ENCODE measurements around the gene CLEC4F. TPM values are rescaled to one million over a fixed set of nuclear protein-coding genes. Genes with fewer than 3 reads are reported as not detected.

The CLEC4F gene
- total and polyA plus RNA-seq, 10 donors, result 0.64 to 4.8 (median 2.6) TPM; not detected in 1

- intact Hi-C loops (cut with DNase I; ENCODE audit: low total_unique reads), result no loop called here
Observed at GRCh38 chr2:70854411-70854810, 34.0 kb upstream of the CLEC4F start.

DNA sequence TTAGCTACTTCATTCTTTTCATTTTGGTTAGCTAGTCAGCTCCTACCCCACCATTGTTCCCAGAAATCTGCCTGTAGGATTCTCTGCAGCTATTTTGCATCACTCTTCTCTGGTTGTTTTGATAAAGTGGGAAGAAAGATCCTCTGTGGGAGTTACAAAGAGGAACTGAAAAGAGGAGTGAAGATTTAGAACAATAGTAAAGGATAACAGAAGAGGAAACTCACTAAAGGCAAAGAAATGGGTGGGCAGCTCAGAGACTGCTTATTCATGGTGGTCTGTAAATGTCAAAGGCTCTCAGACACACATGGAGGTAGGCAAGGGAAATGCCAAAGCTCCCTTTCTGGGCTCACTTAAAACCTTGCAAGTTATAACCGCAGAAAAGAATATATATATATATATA lies 32.4 kb upstream of the CLEC4F start:
- no peak for DNase-seq
- intact Hi-C loops (cut with DNase I; ENCODE audit: low total_unique reads), result no loop called here
- peaks cover 0 to 18% (median 0%) of the 10 kb centered on the region in 6 donors for H3K4me1 ChIP-seq
- H3K4me3 ChIP-seq, result no peak overlapping the region
- 73 to 88% (median 81%) methylated on average over 1 of the region's 1 CpG for WGBS, 5 donors
- TF ChIP-seq POLR2AphosphoS5 (IDR thresholded peaks at IDR 0.05) (no peak), POLR2A (IDR thresholded peaks at IDR 0.05) (no peak)
- TF ChIP-seq, protein P1, sequence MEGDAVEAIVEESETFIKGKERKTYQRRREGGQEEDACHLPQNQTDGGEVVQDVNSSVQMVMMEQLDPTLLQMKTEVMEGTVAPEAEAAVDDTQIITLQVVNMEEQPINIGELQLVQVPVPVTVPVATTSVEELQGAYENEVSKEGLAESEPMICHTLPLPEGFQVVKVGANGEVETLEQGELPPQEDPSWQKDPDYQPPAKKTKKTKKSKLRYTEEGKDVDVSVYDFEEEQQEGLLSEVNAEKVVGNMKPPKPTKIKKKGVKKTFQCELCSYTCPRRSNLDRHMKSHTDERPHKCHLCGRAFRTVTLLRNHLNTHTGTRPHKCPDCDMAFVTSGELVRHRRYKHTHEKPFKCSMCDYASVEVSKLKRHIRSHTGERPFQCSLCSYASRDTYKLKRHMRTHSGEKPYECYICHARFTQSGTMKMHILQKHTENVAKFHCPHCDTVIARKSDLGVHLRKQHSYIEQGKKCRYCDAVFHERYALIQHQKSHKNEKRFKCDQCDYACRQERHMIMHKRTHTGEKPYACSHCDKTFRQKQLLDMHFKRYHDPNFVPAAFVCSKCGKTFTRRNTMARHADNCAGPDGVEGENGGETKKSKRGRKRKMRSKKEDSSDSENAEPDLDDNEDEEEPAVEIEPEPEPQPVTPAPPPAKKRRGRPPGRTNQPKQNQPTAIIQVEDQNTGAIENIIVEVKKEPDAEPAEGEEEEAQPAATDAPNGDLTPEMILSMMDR (IDR thresholded peaks at IDR 0.05 in 8 of 11, conservative IDR thresholded peaks at IDR 0.05 in 3 of 11), result no peak
- no peak overlapping the region for H3K27ac ChIP-seq
- H3K27me3 ChIP-seq (replicated peaks in 1 of 7), result no peaks in the 10 kb centered on the region
- no peaks in the 10 kb centered on the region for H3K36me3 ChIP-seq
- no peaks in the 10 kb centered on the region for H3K9me3 ChIP-seq

More at GRCh38 chr2:70854411-70854810, 34.0 kb upstream of the CLEC4F start:
- WGBS, 5 donors, result 65 to 80% (median 76%) methylated on average over 4 of the region's 4 CpGs
- Histone ChIP-seq H3K9me3 (no peaks in the 10 kb centered on the region), H3K4me3 (no peak overlapping the region), H3K27me3 (replicated peaks in 1 of 7) (peaks cover 0 to 6% (median 0%) of the 10 kb centered on the region in 7 donors), H3K36me3 (no peaks in the 10 kb centered on the region), H3K4me1 (peaks cover 0 to 18% (median 0%) of the 10 kb centered on the region in 6 donors), H3K27ac (no peak overlapping the region)
- TF ChIP-seq POLR2A (IDR thresholded peaks at IDR 0.05) (no peak), POLR2AphosphoS5 (IDR thresholded peaks at IDR 0.05) (no peak)
- TF ChIP-seq, protein P1 (IDR thresholded peaks at IDR 0.05 in 8 of 11, conservative IDR thresholded peaks at IDR 0.05 in 3 of 11), result no peak
- no peak for DNase-seq

GRCh38 chr2:70851704-70852103 lies 31.3 kb upstream of the CLEC4F start:
- no peaks in the 10 kb centered on the region for H3K36me3 ChIP-seq
- H3K4me3 ChIP-seq, result no peak overlapping the region
- no peaks in the 10 kb centered on the region for H3K27me3 ChIP-seq (replicated peaks in 1 of 7)
- intact Hi-C loops (cut with DNase I; ENCODE audit: low total_unique reads), result no loop called here
- H3K4me1 ChIP-seq, result peaks cover 0 to 18% (median 0%) of the 10 kb centered on the region in 6 donors
- H3K27ac ChIP-seq, result peak overlapping the region in 6 of 8 donors; percentile 15 to 73 (median 53)
- WGBS, 5 donors, result 29 to 34% (median 33%) methylated on average over 4 of the region's 4 CpGs
- TF ChIP-seq POLR2AphosphoS5 (IDR thresholded peaks at IDR 0.05) (no peak), POLR2A (IDR thresholded peaks at IDR 0.05) (no peak)
- no peak for DNase-seq
- H3K9me3 ChIP-seq, result peaks cover 0 to 5% (median 0%) of the 10 kb centered on the region in 8 donors

- Histone ChIP-seq H3K36me3 (no peaks in the 10 kb centered on the region), H3K4me3 (no peak overlapping the region), H3K27ac (peak overlapping the region in 6 of 8 donors; percentile 36 to 73 (median 53)), H3K4me1 (peaks cover 0 to 18% (median 0%) of the 10 kb centered on the region in 6 donors), H3K9me3 (peaks cover 0 to 5% (median 0%) of the 10 kb centered on the region in 8 donors), H3K27me3 (replicated peaks in 1 of 7) (no peaks in the 10 kb centered on the region)
- no peak for DNase-seq
- WGBS, 5 donors, result 43 to 81% (median 59%) methylated on average over 2 of the region's 2 CpGs
- intact Hi-C loops (cut with DNase I; ENCODE audit: low total_unique reads), result no loop called here
- TF ChIP-seq, protein P1 (IDR thresholded peaks at IDR 0.05 in 8 of 11, conservative IDR thresholded peaks at IDR 0.05 in 3 of 11), result no peak
- TF ChIP-seq POLR2A (IDR thresholded peaks at IDR 0.05) (no peak), POLR2AphosphoS5 (IDR thresholded peaks at IDR 0.05) (no peak)
Observed at GRCh38 chr2:70850925-70851324, 30.5 kb upstream of the CLEC4F start.
